Activated CD8-positive, alpha-beta T cell treated with anti-CD3 and anti-CD28 coated beads for 36 hours (primary cell): ENCODE data around the gene FAM13C. TPM values are rescaled to one million over a fixed set of nuclear protein-coding genes. Genes with fewer than 3 reads are reported as not detected.

Experiments
- ATAC-seq: fragments of 200-7000 bp; cut with Tn5 transposase; one replicate; pipeline ENCODE4 v1.10.0; 2021; ENCODE audit warnings: mild to moderate bottlenecking, moderate library complexity
- CTCF ChIA-PET: fragments of 350-600 bp; sonication (Branson Sonifier 250); formaldehyde crosslinking; loops from one replicate; lab custom pipeline; 2021; ENCODE audit warnings: antibody characterized with exemption; lab: Charles Lee
- POLR2A ChIA-PET: fragments of 350-600 bp; sonication (Branson Sonifier 250); formaldehyde crosslinking; loops from one replicate; lab custom pipeline; 2021; ENCODE audit warnings: antibody characterized with exemption; lab: Charles Lee
- DNase-seq: peaks from one replicate; pipeline ENCODE4 v3.0.0-alpha.2; 2020
- H3K27ac Mint-ChIP-seq: one replicate; pipeline ENCODE4 v1.8.0; 2021; ENCODE audit warnings: mild to moderate bottlenecking, mixed read lengths
- H3K27me3 Mint-ChIP-seq: one replicate; pipeline ENCODE4 v1.8.0; 2021; ENCODE audit warnings: mixed read lengths
- H3K36me3 Mint-ChIP-seq: one replicate; pipeline ENCODE4 v1.8.0; 2021; ENCODE audit warnings: low read depth, mixed read lengths
- H3K4me1 Mint-ChIP-seq: one replicate; pipeline ENCODE4 v1.8.0; 2021; ENCODE audit warnings: low read depth, mixed read lengths
- H3K4me3 Mint-ChIP-seq: one replicate; pipeline ENCODE4 v1.8.0; 2021; ENCODE audit warnings: mild to moderate bottlenecking, moderate library complexity, mixed read lengths
- H3K9me3 Mint-ChIP-seq: one replicate; pipeline ENCODE4 v1.8.0; 2021; ENCODE audit warnings: mixed read lengths
- intact Hi-C: fragments of 100-400 bp; cut with micrococcal nuclease; formaldehyde crosslinking; loops from one replicate; pipeline ENCODE4 v1.10.0; 2022
- total RNA-seq, 2 experiments: library from RNA; stranded (reverse); gene quantifications; one replicate each; pipeline ENCODE4 v1.2.3, GENCODE V29; 2021
- TF ChIP-seq, protein P1 (sequence below): fragments of 200-600 bp; IDR thresholded peaks from one replicate; pipeline ENCODE4 v1.8.0; 2022; ENCODE audit warnings: antibody characterized with exemption, mild to moderate bottlenecking

Gene FAM13C
- total RNA-seq, 2 experiments from 2014 or later = not detected

- intact Hi-C loops = loop anchor here (10.0 kb wide), 1 partner anchor 60 kb away; no protein-coding TSS in a partner anchor
- Mint-ChIP-seq H3K9me3 (peaks cover 6% of the 10 kb centered on the region), H3K27ac (no peak overlapping the region), H3K4me3 (no peak overlapping the region), H3K4me1 (no peaks in the 10 kb centered on the region), H3K36me3 (no peaks in the 10 kb centered on the region), H3K27me3 (peaks cover 1% of the 10 kb centered on the region)
- ChIA-PET CTCF (no interaction called here), POLR2A (no interaction called here)
- DNase-seq = no peak
- no peak for ATAC-seq
- TF ChIP-seq, protein P1, sequence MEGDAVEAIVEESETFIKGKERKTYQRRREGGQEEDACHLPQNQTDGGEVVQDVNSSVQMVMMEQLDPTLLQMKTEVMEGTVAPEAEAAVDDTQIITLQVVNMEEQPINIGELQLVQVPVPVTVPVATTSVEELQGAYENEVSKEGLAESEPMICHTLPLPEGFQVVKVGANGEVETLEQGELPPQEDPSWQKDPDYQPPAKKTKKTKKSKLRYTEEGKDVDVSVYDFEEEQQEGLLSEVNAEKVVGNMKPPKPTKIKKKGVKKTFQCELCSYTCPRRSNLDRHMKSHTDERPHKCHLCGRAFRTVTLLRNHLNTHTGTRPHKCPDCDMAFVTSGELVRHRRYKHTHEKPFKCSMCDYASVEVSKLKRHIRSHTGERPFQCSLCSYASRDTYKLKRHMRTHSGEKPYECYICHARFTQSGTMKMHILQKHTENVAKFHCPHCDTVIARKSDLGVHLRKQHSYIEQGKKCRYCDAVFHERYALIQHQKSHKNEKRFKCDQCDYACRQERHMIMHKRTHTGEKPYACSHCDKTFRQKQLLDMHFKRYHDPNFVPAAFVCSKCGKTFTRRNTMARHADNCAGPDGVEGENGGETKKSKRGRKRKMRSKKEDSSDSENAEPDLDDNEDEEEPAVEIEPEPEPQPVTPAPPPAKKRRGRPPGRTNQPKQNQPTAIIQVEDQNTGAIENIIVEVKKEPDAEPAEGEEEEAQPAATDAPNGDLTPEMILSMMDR = no peak
These were observed 37.8 kb downstream of the FAM13C start for GRCh38 chr10:59324597-59324996.

GRCh38 chr10:59323831-59324401 lies 38.4 kb downstream of the FAM13C start:
- peaks cover 6% of the 10 kb centered on the region for H3K9me3 Mint-ChIP-seq
- H3K27ac Mint-ChIP-seq = no peak overlapping the region
- no peak overlapping the region for H3K4me3 Mint-ChIP-seq
- ATAC-seq (no peak), DNase-seq (no peak)
- H3K36me3 Mint-ChIP-seq = no peaks in the 10 kb centered on the region
- TF ChIP-seq, protein P1 = no peak
- ChIA-PET CTCF (no interaction called here), POLR2A (no interaction called here)
- intact Hi-C loops = loop anchor here (10.0 kb wide), 1 partner anchor 59 kb away; no protein-coding TSS in a partner anchor
- no peaks in the 10 kb centered on the region for H3K4me1 Mint-ChIP-seq
- H3K27me3 Mint-ChIP-seq = peaks cover 1% of the 10 kb centered on the region

DNA sequence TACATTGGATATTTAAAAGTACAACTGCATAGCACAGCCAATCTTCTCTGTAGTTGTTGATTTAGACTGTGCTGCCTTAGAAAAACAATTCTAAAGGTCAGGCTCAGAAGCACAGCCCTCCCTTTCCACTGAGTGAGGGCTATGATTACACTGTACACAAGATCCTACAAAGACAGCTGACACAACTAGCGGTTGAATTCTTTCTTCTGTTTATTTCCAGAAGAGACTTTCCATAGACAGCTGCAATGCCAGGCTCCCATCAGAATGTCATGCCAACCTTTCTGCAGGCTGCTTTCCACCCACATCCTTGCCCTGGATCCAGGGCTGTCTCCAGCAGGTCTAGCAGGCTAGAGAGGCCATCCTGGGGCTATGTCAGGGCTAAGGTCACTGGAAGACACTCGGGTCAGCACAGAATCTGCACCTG lies 39.3 kb downstream of the FAM13C start:
- ChIA-PET POLR2A (interaction anchor here (0.7 kb wide), 1 partner anchor 192 kb away, joined by 3 read pairs; no protein-coding TSS in a partner anchor), CTCF (no interaction called here)
- Mint-ChIP-seq H3K4me1 (no peaks in the 10 kb centered on the region), H3K9me3 (peaks cover 6% of the 10 kb centered on the region), H3K4me3 (no peak overlapping the region), H3K36me3 (no peaks in the 10 kb centered on the region), H3K27ac (no peak overlapping the region), H3K27me3 (peaks cover 1% of the 10 kb centered on the region)
- intact Hi-C loops = loop anchor here (10.0 kb wide), 1 partner anchor 58 kb away; no protein-coding TSS in a partner anchor
- TF ChIP-seq, protein P1 = no peak
- DNase-seq = no peak
- ATAC-seq = no peak

- Mint-ChIP-seq H3K27ac (no peak overlapping the region), H3K36me3 (no peaks in the 10 kb centered on the region), H3K9me3 (peaks cover 6% of the 10 kb centered on the region), H3K4me1 (no peaks in the 10 kb centered on the region), H3K4me3 (no peak overlapping the region), H3K27me3 (peaks cover 1% of the 10 kb centered on the region)
- ATAC-seq = no peak
- ChIA-PET POLR2A (no interaction called here), CTCF (no interaction called here)
- DNase-seq = no peak
- intact Hi-C loops = loop anchor here (10.0 kb wide), 1 partner anchor 57 kb away; no protein-coding TSS in a partner anchor
- TF ChIP-seq, protein P1 = no peak
These were observed 40.2 kb downstream of the FAM13C start for GRCh38 chr10:59322131-59322530.

DNA sequence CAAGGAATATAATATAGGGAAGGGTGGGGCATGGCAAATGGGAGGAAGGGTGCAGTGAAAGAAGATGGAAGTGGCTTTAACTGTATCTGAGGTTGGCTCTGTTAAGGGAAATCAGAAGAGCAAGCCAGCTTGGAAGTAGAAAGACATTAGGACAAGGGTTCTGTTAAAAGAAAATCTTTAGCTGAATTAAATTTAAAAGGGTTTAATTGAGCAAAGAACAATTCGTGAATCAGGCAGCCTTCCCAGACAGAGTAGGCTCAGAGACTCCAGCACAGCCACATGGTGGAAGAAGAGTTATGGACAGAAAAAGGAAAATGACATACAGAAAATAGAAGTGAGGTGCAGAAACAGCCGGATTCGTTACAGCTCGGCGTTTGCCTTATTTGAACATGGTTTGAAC lies 42.0 kb downstream of the FAM13C start:
- DNase-seq = no peak
- peaks cover 1% of the 10 kb centered on the region for H3K27me3 Mint-ChIP-seq
- H3K9me3 Mint-ChIP-seq = peaks cover 6% of the 10 kb centered on the region
- ChIA-PET POLR2A (no interaction called here), CTCF (interaction anchor here (1.1 to 1.3 kb wide), 2 partner anchors 43 to 369 kb away, joined by 3 read pairs; no protein-coding TSS in a partner anchor)
- H3K36me3 Mint-ChIP-seq = no peaks in the 10 kb centered on the region
- no peaks in the 10 kb centered on the region for H3K4me1 Mint-ChIP-seq
- no peak for ATAC-seq
- H3K4me3 Mint-ChIP-seq = no peak overlapping the region
- TF ChIP-seq, protein P1 = no peak
- H3K27ac Mint-ChIP-seq = no peak overlapping the region
- intact Hi-C loops = loop anchor here (10.0 kb wide), 1 partner anchor 56 kb away; no protein-coding TSS in a partner anchor
